Loucy (cell line): Measurements from ENCODE around the gene PRDM8.

Source experiments
- EZH2phosphoT487 ChIP-seq: fragments of 200-600 bp; IDR thresholded peaks from 2 replicates; pipeline ENCODE4 v1.6.1; 2018; ENCODE audit warnings: antibody characterized with exemption, mild to moderate bottlenecking, moderate library complexity, borderline replicate concordance
- TF ChIP-seq, protein P1 (sequence below): fragments of 200-600 bp; sonication (generic); conservative IDR thresholded peaks from 2 replicates; pipeline ENCODE4 v1.5.1; 2014; ENCODE audit warnings: mild to moderate bottlenecking, antibody characterized with exemption, low read length

DNA sequence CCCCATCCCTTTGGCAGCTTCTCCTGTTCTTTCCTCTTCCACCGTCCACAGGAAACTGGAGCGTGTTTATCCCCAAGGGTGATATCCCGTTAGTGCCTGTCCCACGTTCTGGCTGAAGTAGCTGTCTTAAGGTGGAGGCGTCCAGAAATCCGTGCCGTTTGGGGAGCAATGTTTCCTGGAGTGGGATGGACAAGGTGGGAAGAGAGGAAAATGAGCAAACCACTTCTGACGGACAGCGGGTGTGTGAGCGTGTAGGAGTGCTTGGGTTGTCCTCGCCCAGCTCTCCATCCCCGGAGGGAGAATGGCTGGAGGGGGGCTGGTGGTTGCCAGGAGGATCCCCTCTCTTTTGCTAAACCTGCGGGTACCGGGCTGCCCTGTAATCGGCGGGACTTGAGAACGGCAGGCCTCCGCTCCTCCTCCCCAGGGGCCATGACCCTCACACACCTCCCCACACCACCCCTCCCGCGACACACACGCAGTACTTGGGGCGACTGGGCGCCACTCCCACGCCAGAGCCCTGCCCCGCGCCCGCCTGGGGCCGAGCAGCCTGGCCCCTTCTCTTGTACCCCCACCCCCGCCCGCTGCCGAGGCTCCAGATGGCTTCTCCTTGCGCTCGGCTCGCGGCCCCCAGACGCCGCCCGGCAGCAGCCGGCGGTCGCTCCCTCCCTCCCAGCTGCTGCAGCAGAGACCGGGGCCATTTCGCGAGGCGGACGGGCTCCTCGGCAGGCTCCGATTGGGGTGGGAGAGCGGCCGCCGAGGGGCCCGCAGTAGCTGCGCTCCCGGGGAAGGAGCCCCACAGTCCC lies 13.9 kb upstream of the PRDM8 start:
- TF ChIP-seq, protein P1, sequence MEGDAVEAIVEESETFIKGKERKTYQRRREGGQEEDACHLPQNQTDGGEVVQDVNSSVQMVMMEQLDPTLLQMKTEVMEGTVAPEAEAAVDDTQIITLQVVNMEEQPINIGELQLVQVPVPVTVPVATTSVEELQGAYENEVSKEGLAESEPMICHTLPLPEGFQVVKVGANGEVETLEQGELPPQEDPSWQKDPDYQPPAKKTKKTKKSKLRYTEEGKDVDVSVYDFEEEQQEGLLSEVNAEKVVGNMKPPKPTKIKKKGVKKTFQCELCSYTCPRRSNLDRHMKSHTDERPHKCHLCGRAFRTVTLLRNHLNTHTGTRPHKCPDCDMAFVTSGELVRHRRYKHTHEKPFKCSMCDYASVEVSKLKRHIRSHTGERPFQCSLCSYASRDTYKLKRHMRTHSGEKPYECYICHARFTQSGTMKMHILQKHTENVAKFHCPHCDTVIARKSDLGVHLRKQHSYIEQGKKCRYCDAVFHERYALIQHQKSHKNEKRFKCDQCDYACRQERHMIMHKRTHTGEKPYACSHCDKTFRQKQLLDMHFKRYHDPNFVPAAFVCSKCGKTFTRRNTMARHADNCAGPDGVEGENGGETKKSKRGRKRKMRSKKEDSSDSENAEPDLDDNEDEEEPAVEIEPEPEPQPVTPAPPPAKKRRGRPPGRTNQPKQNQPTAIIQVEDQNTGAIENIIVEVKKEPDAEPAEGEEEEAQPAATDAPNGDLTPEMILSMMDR, result no peak
- no peak for TF ChIP-seq EZH2phosphoT487
